Activated T-cell treated with anti-CD3 and anti-CD28 coated beads for 1 hour (primary cell): ENCODE measurements around the gene TRIAP1.
"Not testable (repeated sequence)": the region's sequence is repeated elsewhere in the genome, so short reads cannot be mapped to it uniquely, and the experiment has no call there.

Experiments used
- DNase-seq: peaks from one replicate; pipeline ENCODE4 v3.0.0-alpha.2; 2020; ENCODE audit warnings: low read depth

TRIAP1 gene

GRCh38 chr12:120445911-120446843 lies at the start of gene TRIAP1, which contains the start of gene GATC:
TSS of gene TRIAP1 (minus strand) at chr12:120446384. CDS start at chr12:120446372, 12 bp downstream.
TSS of gene GATC (plus strand) at chr12:120446444. CDS start at chr12:120446481, 37 bp downstream.
- DNase-seq, result peak; percentile 75

- no peak for DNase-seq
Measured at GRCh38 chr12:120495186-120495730, 49.1 kb upstream of the TRIAP1 start.

DNA sequence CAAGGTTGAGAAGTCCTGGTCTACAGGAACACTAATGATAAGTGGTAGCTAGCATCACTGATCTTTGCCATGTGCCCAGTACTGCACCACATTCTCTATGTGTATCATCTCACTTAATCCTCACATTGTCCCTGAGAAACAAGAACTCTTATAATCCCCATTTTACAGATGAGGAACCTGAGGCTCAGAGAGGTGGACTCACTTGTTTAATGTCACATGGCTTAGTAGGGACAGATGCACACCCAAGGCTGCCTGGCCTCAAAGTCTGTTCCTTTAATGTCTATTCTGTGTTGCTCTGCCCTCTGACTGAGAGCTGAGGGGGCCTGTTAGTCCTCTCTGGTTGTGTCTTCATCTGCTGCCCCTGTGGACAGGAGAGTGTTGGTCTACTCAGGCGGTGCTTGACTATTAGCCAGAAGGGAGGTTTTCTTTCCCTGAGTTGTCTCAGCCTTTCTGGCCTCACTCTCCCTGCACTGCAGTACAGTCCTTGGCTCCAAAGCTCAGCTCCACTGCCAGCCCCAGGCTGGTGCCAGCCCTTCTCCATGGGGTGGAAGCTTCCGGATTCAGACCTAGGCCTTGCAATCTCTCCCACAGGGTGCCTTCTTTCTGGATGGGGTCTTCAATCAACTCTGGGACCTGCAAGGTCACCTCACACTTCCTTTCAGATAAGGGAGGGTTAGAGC lies 44.8 kb upstream of the TRIAP1 start:
- no peak for DNase-seq

GRCh38 chr12:120490325-120490724 lies 44.1 kb upstream of the TRIAP1 start:
- no peak for DNase-seq

DNA sequence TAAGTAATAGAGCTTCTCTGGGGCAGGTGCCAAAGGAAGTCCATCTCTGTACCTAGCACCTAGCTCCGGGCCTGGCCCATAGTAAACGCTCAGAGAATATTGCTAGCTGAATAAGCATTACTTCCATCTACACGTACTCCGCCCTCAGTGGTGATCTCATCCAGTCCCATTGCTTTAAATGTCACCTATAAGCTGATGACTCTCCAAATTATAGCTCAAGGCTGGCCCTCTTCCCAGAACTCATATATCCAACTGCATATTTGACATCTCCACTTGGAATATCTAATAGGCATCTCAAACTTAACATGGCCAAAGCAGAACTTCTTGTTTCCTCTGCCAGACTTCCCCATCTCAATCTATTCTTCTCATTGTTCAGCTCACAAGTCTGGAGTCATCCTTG lies 42.8 kb upstream of the TRIAP1 start:
- DNase-seq, result no peak

DNA sequence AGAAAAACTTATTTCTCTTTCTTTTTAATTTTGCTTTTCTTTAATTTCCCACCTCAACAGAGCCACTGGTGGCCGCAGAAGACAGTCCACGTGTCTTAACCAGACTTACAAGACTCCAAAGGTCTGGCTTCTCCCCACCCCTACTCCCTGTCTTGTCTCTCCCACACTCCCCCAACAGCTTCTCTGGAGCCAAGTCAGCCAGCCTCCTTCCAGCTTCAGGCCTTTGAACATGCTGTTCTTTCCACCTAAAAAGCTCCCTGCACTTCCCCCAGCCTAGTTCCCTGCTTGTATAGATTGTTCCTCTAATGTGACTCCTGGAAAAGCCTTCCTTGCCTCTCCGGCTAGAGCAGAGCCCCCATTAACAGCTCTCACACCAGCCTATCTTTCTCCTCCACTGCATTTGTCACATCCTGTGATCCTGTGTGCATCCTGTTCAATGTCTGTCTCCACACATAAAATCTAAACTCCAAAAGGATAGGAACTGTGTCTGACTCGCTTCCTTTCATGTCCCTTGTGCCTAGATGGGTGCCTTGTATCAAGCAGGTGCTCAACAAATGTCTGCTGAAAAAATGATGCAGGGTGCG lies 42.0 kb upstream of the TRIAP1 start:
- DNase-seq, result no peak

GRCh38 chr12:120487552-120487951 lies 41.4 kb upstream of the TRIAP1 start:
- not testable (repeated sequence) for DNase-seq

GRCh38 chr12:120485961-120486881 lies 40.0 kb upstream of the TRIAP1 start:
- DNase-seq, result no peak

- no peak for DNase-seq
Measured at GRCh38 chr12:120483621-120484020, 37.4 kb upstream of the TRIAP1 start.

- DNase-seq, result no peak
Measured at GRCh38 chr12:120481022-120481767, 35.0 kb upstream of the TRIAP1 start.

DNA sequence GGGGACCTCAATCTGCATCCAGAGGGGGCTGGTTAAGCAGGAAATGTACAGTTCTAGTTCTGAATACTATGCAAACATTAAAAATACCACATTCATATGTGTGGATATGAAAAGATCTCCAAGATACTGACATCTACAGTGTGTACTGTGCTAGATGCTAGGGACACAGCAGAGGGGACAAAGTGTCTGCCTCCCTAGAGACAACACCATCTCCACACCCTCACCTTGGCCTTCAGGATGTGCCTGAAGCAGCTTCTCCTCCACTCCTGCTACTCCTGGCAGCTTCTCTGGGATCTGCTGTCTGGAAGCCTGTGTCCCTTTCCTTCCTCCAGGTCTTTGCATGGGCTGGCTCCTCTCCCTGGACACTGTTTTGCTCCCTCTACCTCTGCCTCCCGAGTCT lies 34.0 kb upstream of the TRIAP1 start:
- DNase-seq, result no peak

- DNase-seq, result no peak
Measured at GRCh38 chr12:120479458-120479857, 33.3 kb upstream of the TRIAP1 start.

DNA sequence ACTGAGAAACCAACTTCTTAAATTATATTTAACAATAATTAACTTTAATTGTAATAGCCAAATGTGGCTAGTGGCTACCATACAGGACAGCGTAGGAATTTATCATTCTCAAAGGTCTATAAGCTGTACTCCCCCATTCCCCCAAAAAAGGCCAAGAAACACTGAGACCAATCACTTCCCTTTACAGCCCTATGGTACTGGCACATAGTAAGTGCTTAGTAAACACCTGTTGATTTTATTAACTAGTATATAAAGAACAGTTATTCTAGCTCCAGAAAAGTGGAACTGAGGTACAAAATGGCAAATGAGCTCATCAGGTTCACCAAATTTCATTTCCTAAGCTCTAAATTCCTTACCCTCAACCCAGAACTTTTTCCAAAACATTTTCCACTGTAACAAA lies 29.5 kb upstream of the TRIAP1 start:
- no peak for DNase-seq

GRCh38 chr12:120474616-120474960 lies 28.4 kb upstream of the TRIAP1 start:
- no peak for DNase-seq

DNA sequence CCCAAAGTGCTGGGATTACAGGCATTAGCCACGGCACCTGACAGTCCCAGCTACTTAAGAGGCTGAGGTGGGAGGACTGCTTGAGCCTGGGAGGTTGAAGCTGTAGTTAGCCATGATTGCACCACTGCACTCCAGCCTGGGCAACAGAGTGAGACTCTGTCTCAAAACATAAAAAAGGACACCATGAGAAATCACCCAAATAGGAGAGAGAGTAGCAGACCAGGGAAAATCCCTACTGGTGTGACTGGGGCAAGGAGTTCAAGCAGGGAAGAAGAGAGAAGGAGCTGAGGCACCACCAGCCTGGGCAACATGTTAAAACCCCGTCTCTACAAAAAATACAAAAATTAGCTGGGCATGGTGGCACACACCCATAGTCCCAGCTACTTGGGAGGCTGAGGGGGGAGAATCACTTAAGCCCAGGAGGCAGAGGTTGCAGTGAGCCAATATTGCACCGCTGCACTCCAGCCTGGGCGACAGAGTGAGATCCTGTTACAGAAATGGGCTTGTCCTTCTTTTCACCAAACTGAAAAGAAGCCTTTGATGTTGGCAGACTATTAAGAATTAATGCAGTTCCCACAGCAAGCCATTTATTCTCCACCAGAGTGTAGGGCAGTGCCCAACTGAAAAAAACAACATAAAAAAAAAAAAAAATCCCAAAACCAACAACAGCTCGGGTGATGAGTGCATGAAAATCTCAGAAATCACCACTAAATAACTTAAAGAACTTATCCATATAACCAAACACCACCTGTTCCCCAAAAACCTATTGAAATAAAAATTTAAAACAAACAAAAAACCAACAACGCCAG lies 27.8 kb upstream of the TRIAP1 start:
- no peak for DNase-seq

- no peak for DNase-seq
Measured at GRCh38 chr12:120472521-120472920, 26.3 kb upstream of the TRIAP1 start.

DNA sequence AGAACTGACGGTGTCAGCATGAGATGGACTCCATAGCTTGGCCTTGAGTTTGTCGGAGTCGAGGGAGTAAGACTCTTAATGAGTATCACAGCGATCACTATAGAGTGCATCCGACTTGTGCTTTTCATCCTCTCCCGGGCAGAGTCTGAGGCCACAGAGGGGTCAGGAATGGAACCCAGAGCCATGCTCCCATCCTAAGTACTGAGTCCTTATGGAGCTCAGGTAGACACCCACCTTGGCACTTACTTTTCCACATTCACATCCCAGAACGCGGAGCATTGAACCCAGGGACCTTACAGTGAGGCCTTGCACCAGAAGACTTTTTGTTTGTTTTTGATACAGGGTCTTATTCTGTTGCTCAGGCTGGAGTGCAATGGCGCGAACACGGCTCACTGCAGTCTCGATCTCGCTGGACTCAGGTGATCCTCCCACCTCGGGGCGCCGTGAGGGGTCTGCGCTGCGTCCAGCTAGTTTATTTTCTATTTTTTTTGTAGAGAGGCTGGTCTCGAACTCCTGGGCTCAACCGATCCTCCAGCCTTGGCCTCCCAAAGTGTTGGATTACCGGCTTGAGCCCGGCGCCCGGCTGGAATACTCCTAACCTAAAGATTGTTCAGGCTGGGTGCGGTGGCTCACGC lies 24.1 kb upstream of the TRIAP1 start:
- no peak for DNase-seq

- peak; percentile 98 for DNase-seq
Measured at GRCh38 chr12:120469450-120470149, 23.4 kb upstream of the TRIAP1 start, which contains the start of gene SRSF9. TSS of gene SRSF9 (minus strand) at chr12:120469748. CDS start at chr12:120469609, 139 bp downstream.
